OCI-LY7 (cell line): ENCODE measurements around the gene CLMN. TPM values are rescaled to one million over a fixed set of nuclear protein-coding genes. Genes with fewer than 3 reads are reported as not detected.

Experiments
- BruUV-seq: library from RNA; stranded (reverse); fragments of 400-500 nt; replicated peaks from 2 replicates; lab custom pipeline; 2021; lab: Mats Ljungman, UMichigan
- CTCF ChIA-PET: fragments of 300-600 bp; sonication (Branson Sonifier 250); formaldehyde crosslinking; loops from one replicate; lab custom pipeline; 2022; ENCODE audit warnings: antibody characterized with exemption; ENCODE audit not compliant: unreplicated experiment; lab: Charles Lee
- POLR2A ChIA-PET: fragments of 300-600 bp; sonication (Branson Sonifier 250); formaldehyde crosslinking; loops from one replicate; lab custom pipeline; 2022; ENCODE audit warnings: antibody characterized with exemption; lab: Charles Lee
- DNase-seq: peaks from one replicate; pipeline ENCODE4 v3.0.0-alpha.2; 2015; ENCODE audit warnings: low spot score
- H2AFZ ChIP-seq: fragments of 200-600 bp; sonication (generic), shearing (Covaris generic); 2 replicates; pipeline ENCODE4 v1.6.1; 2014; ENCODE audit warnings: mild to moderate bottlenecking, antibody characterized with exemption, low read length, moderate library complexity
- H3K27ac ChIP-seq: fragments of 200-600 bp; sonication (generic); 2 replicates; pipeline ENCODE4 v1.5.1; 2014; ENCODE audit warnings: mixed run types, low read depth, mild to moderate bottlenecking, moderate library complexity, low read length, inconsistent platforms; ENCODE audit not compliant: poor library complexity, severe bottlenecking
- H3K36me3 ChIP-seq: fragments of 200-600 bp; sonication (generic); 2 replicates; pipeline ENCODE4 v1.6.1; 2014; ENCODE audit warnings: mild to moderate bottlenecking, antibody characterized with exemption, low read length, moderate library complexity, mixed read lengths; ENCODE audit not compliant: insufficient read depth
- H3K4me1 ChIP-seq: fragments of 200-600 bp; sonication (generic); 2 replicates; pipeline ENCODE4 v1.5.1; 2014; ENCODE audit warnings: mild to moderate bottlenecking, low read length; ENCODE audit not compliant: insufficient read depth, poor library complexity, severe bottlenecking
- H3K4me2 ChIP-seq: fragments of 200-600 bp; sonication (generic); 2 replicates; pipeline ENCODE4 v1.6.1; 2014; ENCODE audit warnings: mild to moderate bottlenecking, low read length
- H3K4me3 ChIP-seq: fragments of 200-600 bp; sonication (generic); 2 replicates; pipeline ENCODE4 v1.5.1; 2014; ENCODE audit warnings: mild to moderate bottlenecking, low read depth, low read length; ENCODE audit not compliant: poor library complexity, severe bottlenecking
- H3K79me2 ChIP-seq: fragments of 200-600 bp; sonication (generic); 2 replicates; pipeline ENCODE4 v1.6.1; 2016; ENCODE audit warnings: low read depth, mild to moderate bottlenecking, low read length, moderate library complexity, mixed read lengths; ENCODE audit not compliant: insufficient read depth
- H3K9me2 ChIP-seq: fragments of 200-600 bp; sonication (generic); 2 replicates; pipeline ENCODE4 v1.6.1; 2016; ENCODE audit warnings: mild to moderate bottlenecking, low read length, mixed read lengths; ENCODE audit not compliant: insufficient read depth
- H3K9me3 ChIP-seq: fragments of 200-600 bp; sonication (generic); 2 replicates; pipeline ENCODE4 v1.6.1; 2014; ENCODE audit warnings: mild to moderate bottlenecking, mixed run types, low read length, mixed read lengths
- H4K20me1 ChIP-seq: fragments of 200-600 bp; sonication (generic); 2 replicates; pipeline ENCODE4 v1.6.1; 2014; ENCODE audit warnings: mild to moderate bottlenecking, antibody characterized with exemption, low read length, moderate library complexity, mixed read lengths; ENCODE audit not compliant: insufficient read depth
- EZH2phosphoT487 ChIP-seq: fragments of 200-600 bp; sonication (generic); IDR thresholded peaks from 2 replicates; pipeline ENCODE4 v1.6.1; 2018; ENCODE audit warnings: low read depth, borderline replicate concordance, mild to moderate bottlenecking, mixed run types, antibody characterized with exemption, low read length, moderate library complexity, mixed read lengths
- intact Hi-C: fragments of 100-400 bp; cut with micrococcal nuclease; formaldehyde crosslinking; loops from one replicate; pipeline ENCODE4 v1.10.0; 2022; ENCODE audit not compliant: unreplicated experiment
- total RNA-seq, 2 experiments: library from RNA; depleted of rRNA in 1 of 2; stranded (reverse); fragments of >200 nt in 1 of 2; shearing (Covaris generic) in 1 of 2; gene quantifications; 2 replicates each; pipeline ENCODE4 v1.2.3, GENCODE V29; 2014 to 2022
- TF ChIP-seq, protein P1 (sequence below): fragments of 200-600 bp; sonication (generic); conservative IDR thresholded peaks from 2 replicates; pipeline ENCODE4 v1.5.1; 2014; ENCODE audit warnings: mild to moderate bottlenecking, antibody characterized with exemption, low read length, moderate library complexity, mixed read lengths

CLMN gene
- total RNA-seq, 2 experiments from 2014 or later: 6.8 to 12.0 TPM

- no peak for DNase-seq
- no peak overlapping the region for H3K27ac ChIP-seq
- no peak overlapping the region for H3K4me3 ChIP-seq
- H3K36me3 ChIP-seq: peaks cover 36% of the 10 kb centered on the region
- intact Hi-C loops: no loop called here
- peaks cover 20% of the 10 kb centered on the region for H4K20me1 ChIP-seq
- H3K4me1 ChIP-seq: peaks cover 32% of the 10 kb centered on the region
- peaks cover 100% of the 10 kb centered on the region for H3K79me2 ChIP-seq
- POLR2A ChIA-PET: interaction anchor here (1.1 kb wide), 1 partner anchor 9 kb away, joined by 5 read pairs; no protein-coding TSS in a partner anchor
- no TSS peak for BruUV-seq
- no peak for TF ChIP-seq EZH2phosphoT487
- TF ChIP-seq, protein P1, sequence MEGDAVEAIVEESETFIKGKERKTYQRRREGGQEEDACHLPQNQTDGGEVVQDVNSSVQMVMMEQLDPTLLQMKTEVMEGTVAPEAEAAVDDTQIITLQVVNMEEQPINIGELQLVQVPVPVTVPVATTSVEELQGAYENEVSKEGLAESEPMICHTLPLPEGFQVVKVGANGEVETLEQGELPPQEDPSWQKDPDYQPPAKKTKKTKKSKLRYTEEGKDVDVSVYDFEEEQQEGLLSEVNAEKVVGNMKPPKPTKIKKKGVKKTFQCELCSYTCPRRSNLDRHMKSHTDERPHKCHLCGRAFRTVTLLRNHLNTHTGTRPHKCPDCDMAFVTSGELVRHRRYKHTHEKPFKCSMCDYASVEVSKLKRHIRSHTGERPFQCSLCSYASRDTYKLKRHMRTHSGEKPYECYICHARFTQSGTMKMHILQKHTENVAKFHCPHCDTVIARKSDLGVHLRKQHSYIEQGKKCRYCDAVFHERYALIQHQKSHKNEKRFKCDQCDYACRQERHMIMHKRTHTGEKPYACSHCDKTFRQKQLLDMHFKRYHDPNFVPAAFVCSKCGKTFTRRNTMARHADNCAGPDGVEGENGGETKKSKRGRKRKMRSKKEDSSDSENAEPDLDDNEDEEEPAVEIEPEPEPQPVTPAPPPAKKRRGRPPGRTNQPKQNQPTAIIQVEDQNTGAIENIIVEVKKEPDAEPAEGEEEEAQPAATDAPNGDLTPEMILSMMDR: no peak
- H3K9me2 ChIP-seq: no peaks in the 10 kb centered on the region
- CTCF ChIA-PET: no interaction called here
- peaks cover 31% of the 10 kb centered on the region for H3K9me3 ChIP-seq
- no peak overlapping the region for H3K4me2 ChIP-seq
- no peak overlapping the region for H2AFZ ChIP-seq
Observed at GRCh38 chr14:95149441-95149840, 170.3 kb downstream of the CLMN start.

DNA sequence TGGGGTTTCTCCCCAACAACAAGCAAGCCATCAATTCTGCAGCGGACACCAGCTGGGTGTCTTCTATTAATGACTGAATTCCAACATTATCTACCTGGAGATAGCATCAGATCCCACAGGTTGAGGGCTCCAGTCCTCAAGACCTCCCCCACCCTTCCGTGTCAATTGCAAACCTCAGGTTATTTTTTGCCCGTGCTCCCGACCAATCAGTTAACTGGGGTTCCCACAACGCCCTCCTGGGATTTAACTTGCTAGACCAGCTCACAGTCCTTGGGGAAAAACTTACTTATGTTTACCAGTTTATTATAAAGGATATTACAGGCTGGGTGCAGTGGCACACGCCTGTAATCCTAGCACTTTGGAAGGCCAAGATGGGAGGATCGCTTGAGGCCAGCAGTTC lies 172.1 kb downstream of the CLMN start:
- peaks cover 44% of the 10 kb centered on the region for H3K4me1 ChIP-seq
- no peak overlapping the region for H3K4me3 ChIP-seq
- H3K79me2 ChIP-seq: peaks cover 100% of the 10 kb centered on the region
- TF ChIP-seq, protein P1: no peak
- TF ChIP-seq EZH2phosphoT487: no peak
- BruUV-seq: no TSS peak
- H3K4me2 ChIP-seq: no peak overlapping the region
- no peak overlapping the region for H2AFZ ChIP-seq
- peaks cover 20% of the 10 kb centered on the region; the same call in 1 of the 2 replicates for H4K20me1 ChIP-seq
- ChIA-PET CTCF (no interaction called here), POLR2A (interaction anchor here (0.6 to 1.2 kb wide), 2 partner anchors 10 to 21 kb away, joined by 3 read pairs; partner anchors contain the start of gene DICER1)
- H3K27ac ChIP-seq: no peak overlapping the region
- H3K9me3 ChIP-seq: peaks cover 27% of the 10 kb centered on the region
- DNase-seq: no peak
- no peaks in the 10 kb centered on the region for H3K9me2 ChIP-seq
- intact Hi-C loops: no loop called here
- peaks cover 31% of the 10 kb centered on the region for H3K36me3 ChIP-seq

- Histone ChIP-seq H3K27ac (no peak overlapping the region), H3K4me2 (no peak overlapping the region), H3K9me2 (no peaks in the 10 kb centered on the region), H3K4me3 (no peak overlapping the region), H3K4me1 (peaks cover 44% of the 10 kb centered on the region), H2AFZ (no peak overlapping the region), H4K20me1 (peaks cover 16% of the 10 kb centered on the region; the same call in 1 of the 2 replicates), H3K9me3 (peaks cover 27% of the 10 kb centered on the region), H3K36me3 (peaks cover 31% of the 10 kb centered on the region), H3K79me2 (peaks cover 100% of the 10 kb centered on the region)
- ChIA-PET CTCF (no interaction called here), POLR2A (no interaction called here)
- no TSS peak for BruUV-seq
- TF ChIP-seq EZH2phosphoT487: no peak
- TF ChIP-seq, protein P1: no peak
- intact Hi-C loops: no loop called here
- DNase-seq: no peak
Observed at GRCh38 chr14:95146079-95146771, 173.5 kb downstream of the CLMN start.
